K562 (cell line): ENCODE data around the gene WEE1. TPM values are rescaled to one million over a fixed set of nuclear protein-coding genes. Genes with fewer than 3 reads are reported as not detected.
A peak's percentile ranks its signal among the peaks of the same experiment; 100 is the strongest.

Experiments used
- ATAC-seq: fragments of 200-7000 bp; cut with Tn5 transposase; 3 replicates; pipeline ENCODE4 v1.9.1; 2020; ENCODE audit warnings: moderate library complexity
- BruUV-seq: library from RNA; stranded (reverse); fragments of 400-500 nt; replicated peaks from 2 replicates; lab custom pipeline; 2021; lab: Mats Ljungman, UMichigan
- CTCF ChIA-PET: fragments of 300-600 bp; formaldehyde crosslinking; extraction: SDS; loops from one replicate; lab custom pipeline; 2021; ENCODE audit warnings: low intra/inter-chr PET ratio; lab: Yijun Ruan, JAX
- POLR2A ChIA-PET: fragments of 300-600, 350-650 bp; sonication (Branson Sonifier 250); formaldehyde crosslinking; extraction: SDS; loops from one replicate; lab custom pipeline; 2021; ENCODE audit warnings: antibody characterized with exemption, inconsistent platforms; lab: Yijun Ruan, JAX
- DNase-seq, 4 experiments: peaks; one replicate each; pipeline versions ENCODE4 v3.0.0 to v3.0.0-alpha.2; 2011 to 2018; ENCODE audit warnings: low spot score in 3 of 4, mixed read lengths in 3 of 4; ENCODE audit errors: extremely low read depth in 1 of 4
- FAIRE-seq: peaks from 2 replicates; lab custom pipeline; 2011; peaks lifted over from hg19 to GRCh38; lab: Jason Lieb, UNC
- H2AFZ ChIP-seq: 2 replicates; pipeline ENCODE4 v1.6.0; 2011; ENCODE audit warnings: low read depth, low read length, control low read depth, inconsistent platforms
- H3K27ac ChIP-seq: fragments of 200-600 bp; 3 replicates; pipeline ENCODE4 v1.8.0; 2011; ENCODE audit warnings: low read depth, mild to moderate bottlenecking, control low read depth, inconsistent platforms, low read length, moderate library complexity, mixed read lengths; ENCODE audit errors: extremely low read depth
- H3K27me3 ChIP-seq, 2 experiments: fragments of 300-600 bp in 1 of 2; 2 replicates in 1 of 2; 3 replicates in 1 of 2; pipeline versions ENCODE4 v1.6.0 to v1.8.0; 2011; ENCODE audit warnings: inconsistent platforms in 2 of 2, low read length in 2 of 2, mild to moderate bottlenecking in 1 of 2, mixed read lengths in 1 of 2, moderate library complexity in 1 of 2; ENCODE audit not compliant: control insufficient read depth in 2 of 2, insufficient read depth in 2 of 2
- H3K36me3 ChIP-seq: fragments of 300-600 bp; 3 replicates; pipeline ENCODE4 v1.8.0; 2011; ENCODE audit warnings: mild to moderate bottlenecking, low read length, inconsistent platforms; ENCODE audit not compliant: control insufficient read depth, insufficient read depth
- H3K4me1 ChIP-seq, 2 experiments: fragments of 200-600 bp in 1 of 2; replicated peaks in 1 of 2; 2 replicates in 1 of 2; 3 replicates in 1 of 2; pipeline versions ENCODE4 v1.5.1 to v1.8.0; 2011; ENCODE audit warnings: inconsistent platforms in 2 of 2, low read length in 2 of 2, mild to moderate bottlenecking in 1 of 2, mixed read lengths in 1 of 2, moderate library complexity in 1 of 2; ENCODE audit not compliant: control insufficient read depth in 2 of 2, insufficient read depth in 2 of 2
- H3K4me2 ChIP-seq: 2 replicates; pipeline ENCODE4 v1.6.1; 2011; ENCODE audit warnings: low read length, control low read depth, inconsistent platforms, mixed read lengths; ENCODE audit not compliant: insufficient read depth
- H3K4me3 ChIP-seq: fragments of 200-600 bp; sonication (generic), shearing (Covaris generic); 2 replicates; pipeline ENCODE4 v1.5.1; 2016; ENCODE audit warnings: control low read depth, inconsistent platforms
- H3K79me2 ChIP-seq: fragments of 200-600 bp; 3 replicates; pipeline ENCODE4 v1.8.0; 2011; ENCODE audit warnings: low read length, inconsistent platforms; ENCODE audit not compliant: control insufficient read depth, insufficient read depth
- H3K9ac ChIP-seq, 2 experiments: 2 replicates each; pipeline versions ENCODE4 v1.6.0 to v1.6.1; 2011; ENCODE audit warnings: low read depth in 2 of 2, low read length in 2 of 2, control low read depth in 1 of 2, inconsistent platforms in 1 of 2, mild to moderate bottlenecking in 1 of 2, mixed read lengths in 1 of 2; ENCODE audit not compliant: insufficient read depth in 1 of 2
- H3K9me1 ChIP-seq: one replicate; pipeline ENCODE4 v1.6.0; 2011; ENCODE audit warnings: inconsistent platforms, mild to moderate bottlenecking, low read length, moderate library complexity; ENCODE audit not compliant: control insufficient read depth, insufficient read depth
- H3K9me3 ChIP-seq: replicated peaks from 2 replicates; pipeline ENCODE4 v1.5.1; 2011; ENCODE audit warnings: low read depth, low read length, inconsistent platforms; ENCODE audit not compliant: control insufficient read depth, insufficient read depth
- H4K20me1 ChIP-seq: replicated peaks from 2 replicates; pipeline ENCODE4 v1.6.1; 2011; ENCODE audit warnings: low read length, inconsistent platforms, mixed read lengths; ENCODE audit not compliant: control insufficient read depth, insufficient read depth
- NR2C2 ChIP-seq, 2 experiments: fragments of 200-800 bp in 1 of 2; sonication (Bioruptor generic) in 1 of 2; sonication (generic) in 1 of 2; formaldehyde crosslinking in 1 of 2; IDR thresholded peaks; 2 replicates each; pipeline versions ENCODE4 v1.6.1 to v1.8.0; 2016 to 2022; ENCODE audit warnings: mild to moderate bottlenecking in 1 of 2, missing compliant biosample characterization in 1 of 2, missing genetic modification characterization in 1 of 2, missing genetic modification reagents in 1 of 2
- PHB2 ChIP-seq: fragments of 450-650 bp; IDR thresholded peaks from 2 replicates; pipeline ENCODE4 v1.6.1; 2017; ENCODE audit warnings: low read depth
- PRDM10 ChIP-seq: fragments of 450-650 bp; IDR thresholded peaks from 2 replicates; pipeline ENCODE4 v1.6.1; 2018; ENCODE audit not compliant: partially characterized antibody
- SMARCA5 ChIP-seq: fragments of 450-650 bp; IDR thresholded peaks from 2 replicates; pipeline ENCODE4 v1.6.1; 2016
- ZFX ChIP-seq: sonication (generic); formaldehyde crosslinking; IDR thresholded peaks from 2 replicates; pipeline ENCODE4 v1.8.0; 2022; ENCODE audit warnings: mild to moderate bottlenecking, missing genetic modification reagents, moderate library complexity
- ZNF644 ChIP-seq: fragments of 200-800 bp; sonication (Bioruptor generic); IDR thresholded peaks from 2 replicates; pipeline ENCODE4 v1.6.1; 2016; ENCODE audit warnings: low read depth, missing genetic modification characterization, missing compliant biosample characterization
- WGBS: fragments of 100-300 bp; shearing (Covaris generic); methylation state at CpG from one replicate; pipeline ENCODE4 v1.1.6; 2016; ENCODE audit warnings: low coverage, mixed read lengths; ENCODE audit not compliant: insufficient coverage; ENCODE audit errors: missing lambda C conversion rate; 5-methylcytosine and 5-hydroxymethylcytosine counted together
- in situ Hi-C: fragments of 300-500 bp; cut with MboI; formaldehyde crosslinking; loops from 4 replicates; pipeline ENCODE4 v1.15.0; 2018; ENCODE audit warnings: inconsistent platforms, mixed read lengths
- intact Hi-C: fragments of 100-400 bp; cut with micrococcal nuclease; formaldehyde crosslinking; loops from 2 replicates; pipeline ENCODE4 v1.14.2; 2022
- polyA plus RNA-seq, 8 experiments: library from polyadenylated mRNA; depleted of rRNA in 4 of 8; stranded (reverse) in 5 of 8; unstranded in 3 of 8; fragments of >200 nt; fragmentation: Nextera tagmentation in 2 of 8; fragmentation: Illumina TruSeq in 1 of 8; extraction: Ambion mirVana in 2 of 8; extraction: Trizol in 1 of 8; gene quantifications; 2 replicates each; pipeline versions ENCODE4 v1.2.1 to v1.2.3, GENCODE V29; 2011 to 2014; ENCODE audit warnings: inconsistent platforms in 1 of 8, missing spikeins in 1 of 8
- total RNA-seq, 7 experiments: library from RNA; depleted of rRNA in 6 of 7; stranded (reverse); fragments of >200 nt in 6 of 7; fragmentation: Illumina TruSeq in 2 of 7; extraction: Trizol in 2 of 7; gene quantifications; 2 replicates each; pipeline versions ENCODE4 v1.2.1 to v1.2.3, GENCODE V29; 2011 to 2021; ENCODE audit warnings: low replicate concordance in 1 of 7

WEE1 gene
- total and polyA plus RNA-seq, 9 of the 15 experiments (the other 6 are each of a cell fraction or from before 2014, with no cell fraction given), result 21.9 to 99.0 (median 67.4) TPM

GRCh38 chr11:9607511-9607899 lies 34.0 kb downstream of the WEE1 start:
- FAIRE-seq (no peak), DNase-seq (no peak), ATAC-seq (peak; percentile 46)
- H3K9me1 ChIP-seq, result no peaks in the 10 kb centered on the region
- H3K27me3 ChIP-seq, result no peaks in the 10 kb centered on the region
- H3K9me3 ChIP-seq, result no peaks in the 10 kb centered on the region
- TF ChIP-seq PRDM10 (peak; percentile 91), PHB2 (no peak), ZNF644 (tag) (no peak), SMARCA5 (no peak), NR2C2 (CRISPR knock-in tag; IDR thresholded peaks at IDR 0.05) (no peak), NR2C2 (tag; IDR thresholded peaks at IDR 0.05) (no peak), ZFX (CRISPR knock-in tag) (0 out of 2 replicates have a peak, but pooled peaks have one; percentile 26)
- H4K20me1 ChIP-seq, result no peaks in the 10 kb centered on the region
- no peak overlapping the region for H3K27ac ChIP-seq
- WGBS, result 47% methylated on average over 3 of the region's 3 CpGs
- no TSS peak for BruUV-seq
- H3K4me2 ChIP-seq, result no peak overlapping the region
- peaks cover 10 to 21% of the 10 kb centered on the region in 2 experiments for H3K4me1 ChIP-seq
- H3K4me3 ChIP-seq, result no peak overlapping the region
- no peaks in the 10 kb centered on the region for H3K36me3 ChIP-seq
- CTCF ChIA-PET, result no interaction called here
- H3K9ac ChIP-seq, result no peak overlapping the region
- H2AFZ ChIP-seq, result peak overlapping the region; percentile 52
- in situ Hi-C loops (no loop called here), intact Hi-C loops (no loop called here)
- POLR2A ChIA-PET, result interaction anchor here (0.5 to 1.8 kb wide), 7 partner anchors 9 to 170 kb away, joined by 3 to 6 read pairs (median 3); no protein-coding TSS in a partner anchor
- no peaks in the 10 kb centered on the region for H3K79me2 ChIP-seq
